Subcutaneous adipose tissue (tissue), 4 donors: ENCODE data around the gene GATD1. TPM values are rescaled to one million over a fixed set of nuclear protein-coding genes. Genes with fewer than 3 reads are reported as not detected.

Source experiments
- total RNA-seq, 4 donors: library from RNA; depleted of rRNA; stranded (reverse); fragments of >200 nt; gene quantifications; one replicate each; pipeline ENCODE4 v1.1.0, GENCODE V29; 2016
- TF ChIP-seq, protein P1 (sequence below): fragments of 450-650 bp; IDR thresholded peaks from one replicate; pipeline ENCODE4 v1.5.1; 2016; ENCODE audit warnings: low read depth, mild to moderate bottlenecking, control low read depth, antibody characterized with exemption, moderate library complexity

The GATD1 gene
- total RNA-seq, 4 donors from 2014 or later = 7.1 to 22.8 (median 14.9) TPM

- TF ChIP-seq, protein P1, sequence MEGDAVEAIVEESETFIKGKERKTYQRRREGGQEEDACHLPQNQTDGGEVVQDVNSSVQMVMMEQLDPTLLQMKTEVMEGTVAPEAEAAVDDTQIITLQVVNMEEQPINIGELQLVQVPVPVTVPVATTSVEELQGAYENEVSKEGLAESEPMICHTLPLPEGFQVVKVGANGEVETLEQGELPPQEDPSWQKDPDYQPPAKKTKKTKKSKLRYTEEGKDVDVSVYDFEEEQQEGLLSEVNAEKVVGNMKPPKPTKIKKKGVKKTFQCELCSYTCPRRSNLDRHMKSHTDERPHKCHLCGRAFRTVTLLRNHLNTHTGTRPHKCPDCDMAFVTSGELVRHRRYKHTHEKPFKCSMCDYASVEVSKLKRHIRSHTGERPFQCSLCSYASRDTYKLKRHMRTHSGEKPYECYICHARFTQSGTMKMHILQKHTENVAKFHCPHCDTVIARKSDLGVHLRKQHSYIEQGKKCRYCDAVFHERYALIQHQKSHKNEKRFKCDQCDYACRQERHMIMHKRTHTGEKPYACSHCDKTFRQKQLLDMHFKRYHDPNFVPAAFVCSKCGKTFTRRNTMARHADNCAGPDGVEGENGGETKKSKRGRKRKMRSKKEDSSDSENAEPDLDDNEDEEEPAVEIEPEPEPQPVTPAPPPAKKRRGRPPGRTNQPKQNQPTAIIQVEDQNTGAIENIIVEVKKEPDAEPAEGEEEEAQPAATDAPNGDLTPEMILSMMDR = no peak
These were observed 53.1 kb downstream of the GATD1 start for GRCh38 chr11:724049-724777.

GRCh38 chr11:723120-723883 is 54.0 kb downstream of the GATD1 start:
- TF ChIP-seq, protein P1 = no peak

DNA sequence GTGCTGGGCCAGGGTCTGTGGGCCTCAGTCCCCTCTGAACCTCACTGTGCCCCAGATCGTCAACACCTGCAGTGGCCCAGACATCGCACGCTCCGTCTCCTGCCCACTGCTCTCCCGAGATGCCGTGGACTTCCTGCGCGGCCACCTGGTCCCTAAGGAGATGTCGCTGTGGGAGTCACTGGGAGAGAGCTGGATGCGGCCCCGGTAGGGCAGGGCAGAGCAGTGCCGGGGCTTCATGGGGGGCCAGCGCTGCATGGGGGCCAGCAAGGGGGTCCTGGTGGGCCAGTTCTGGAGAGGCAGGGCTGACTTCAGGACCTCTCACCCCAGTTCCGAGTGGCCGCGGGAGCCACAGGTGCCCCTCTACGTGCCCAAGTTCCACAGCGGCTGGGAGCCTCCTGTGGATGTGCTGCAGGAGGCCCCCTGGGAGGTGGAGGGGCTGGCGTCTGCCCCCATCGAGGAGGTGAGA is 54.9 kb downstream of the GATD1 start:
- TF ChIP-seq, protein P1 = no peak

DNA sequence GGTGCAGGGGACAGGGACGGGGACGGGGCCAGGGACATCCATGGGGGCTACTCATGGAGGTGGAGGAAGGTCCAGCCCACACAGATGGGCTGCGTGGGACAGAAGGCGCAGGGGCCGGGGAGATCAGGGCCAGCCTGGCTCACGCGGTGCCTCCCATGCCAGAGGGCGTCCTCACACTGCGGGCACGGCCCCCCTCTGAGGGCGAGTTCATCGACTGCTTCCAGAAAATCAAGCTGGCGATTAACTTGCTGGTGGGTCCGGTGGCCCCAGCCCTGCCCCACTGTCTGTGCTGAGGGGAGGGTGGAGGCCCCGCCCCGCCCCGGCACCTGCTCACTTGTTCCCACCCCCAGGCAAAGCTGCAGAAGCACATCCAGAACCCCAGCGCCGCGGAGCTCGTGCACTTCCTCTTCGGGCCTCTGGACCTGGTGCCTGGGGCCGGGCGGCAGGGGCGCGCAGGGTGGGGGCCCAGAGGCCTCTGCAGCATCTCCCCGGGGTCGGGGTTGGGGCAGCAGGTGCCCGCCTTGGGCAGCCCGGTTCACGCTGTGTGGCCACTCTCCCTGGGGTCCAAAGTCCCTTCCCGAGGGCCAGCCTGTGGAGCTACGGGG is 55.4 kb downstream of the GATD1 start:
- TF ChIP-seq, protein P1 = no peak

DNA sequence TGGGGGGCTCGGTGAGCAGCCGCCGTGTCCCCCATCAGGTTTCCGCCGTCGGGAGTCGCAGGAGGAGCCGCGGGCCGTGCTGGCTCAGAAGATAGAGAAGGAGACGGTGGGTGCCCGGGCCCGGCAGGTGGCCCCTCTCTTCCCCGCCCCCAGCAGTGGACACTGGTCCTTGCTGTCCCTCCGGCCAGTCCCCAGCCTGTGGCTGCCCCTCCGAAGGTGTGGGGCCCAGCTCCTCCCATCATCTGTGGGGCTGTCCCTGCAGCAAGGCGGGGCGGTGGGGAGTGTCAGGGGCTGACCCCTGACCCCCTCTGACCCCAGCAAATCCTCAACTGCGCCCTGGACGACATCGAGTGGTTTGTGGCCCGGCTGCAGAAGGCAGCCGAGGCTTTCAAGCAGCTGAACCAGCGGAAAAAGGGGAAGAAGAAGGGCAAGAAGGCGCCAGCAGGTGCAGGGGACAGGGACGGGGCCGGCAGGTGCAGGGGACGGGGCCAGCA is 56.0 kb downstream of the GATD1 start:
- TF ChIP-seq, protein P1 = no peak

DNA sequence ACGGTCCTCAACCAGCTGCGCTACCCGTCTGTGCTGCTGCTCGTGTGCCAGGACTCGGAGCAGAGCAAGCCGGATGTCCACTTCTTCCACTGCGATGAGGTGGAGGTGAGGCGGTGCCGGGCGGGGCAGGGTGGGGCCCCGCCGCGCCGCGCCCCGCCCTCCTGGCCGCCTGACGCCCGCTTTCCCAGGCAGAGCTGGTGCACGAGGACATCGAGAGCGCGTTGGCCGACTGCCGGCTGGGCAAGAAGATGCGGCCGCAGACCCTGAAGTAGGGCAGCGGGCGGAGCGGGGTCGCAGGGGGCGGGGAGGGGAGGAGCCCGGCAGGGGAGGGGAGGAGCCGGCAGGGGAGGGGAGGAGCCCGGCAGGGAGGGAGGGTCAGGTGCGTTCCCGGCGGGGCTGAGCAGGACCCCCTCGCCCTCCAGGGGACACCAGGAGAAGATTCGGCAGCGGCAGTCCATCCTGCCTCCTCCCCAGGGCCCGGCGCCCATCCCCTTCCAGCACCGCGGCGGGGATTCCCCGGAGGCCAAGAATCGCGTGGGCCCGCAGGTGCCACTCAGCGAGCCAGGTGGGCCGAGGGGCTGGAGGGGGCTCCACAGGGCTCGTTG is 56.5 kb downstream of the GATD1 start:
- TF ChIP-seq, protein P1 = no peak
